Measurements from ENCODE around the gene FGD5.
A peak's percentile ranks its signal among the peaks of the same experiment; 100 is the strongest.

FGD5 gene

GRCh38 chr3:14907043-14907966 lies 88.5 kb downstream of the FGD5 start:
- no peak for DNase-seq

- DNase-seq, result no peak
These were observed 90.5 kb downstream of the FGD5 start for GRCh38 chr3:14909250-14909649.

DNA sequence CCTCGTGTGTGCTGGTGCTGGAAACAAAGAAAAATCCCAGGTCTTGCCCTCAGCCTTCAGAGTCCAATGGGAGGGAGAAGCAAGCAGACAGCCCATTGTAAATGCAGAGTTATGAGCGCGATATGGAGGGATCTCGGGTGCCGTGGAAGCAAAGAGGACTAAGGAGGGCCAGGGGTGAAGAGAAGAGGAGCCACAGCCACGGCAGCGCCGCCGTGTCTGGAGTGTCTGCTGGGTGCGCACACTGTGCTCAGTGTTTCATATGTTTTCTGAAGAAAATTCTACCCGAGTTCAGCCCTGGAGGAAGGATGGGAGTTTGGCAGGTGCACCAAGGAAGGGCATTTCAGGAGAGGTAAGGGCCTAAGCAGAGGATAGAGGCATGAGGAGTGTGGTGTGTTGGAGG lies 92.9 kb downstream of the FGD5 start:
- no peak for DNase-seq

- DNase-seq, result no peak
These were observed 94.5 kb downstream of the FGD5 start for GRCh38 chr3:14913071-14913925.

DNA sequence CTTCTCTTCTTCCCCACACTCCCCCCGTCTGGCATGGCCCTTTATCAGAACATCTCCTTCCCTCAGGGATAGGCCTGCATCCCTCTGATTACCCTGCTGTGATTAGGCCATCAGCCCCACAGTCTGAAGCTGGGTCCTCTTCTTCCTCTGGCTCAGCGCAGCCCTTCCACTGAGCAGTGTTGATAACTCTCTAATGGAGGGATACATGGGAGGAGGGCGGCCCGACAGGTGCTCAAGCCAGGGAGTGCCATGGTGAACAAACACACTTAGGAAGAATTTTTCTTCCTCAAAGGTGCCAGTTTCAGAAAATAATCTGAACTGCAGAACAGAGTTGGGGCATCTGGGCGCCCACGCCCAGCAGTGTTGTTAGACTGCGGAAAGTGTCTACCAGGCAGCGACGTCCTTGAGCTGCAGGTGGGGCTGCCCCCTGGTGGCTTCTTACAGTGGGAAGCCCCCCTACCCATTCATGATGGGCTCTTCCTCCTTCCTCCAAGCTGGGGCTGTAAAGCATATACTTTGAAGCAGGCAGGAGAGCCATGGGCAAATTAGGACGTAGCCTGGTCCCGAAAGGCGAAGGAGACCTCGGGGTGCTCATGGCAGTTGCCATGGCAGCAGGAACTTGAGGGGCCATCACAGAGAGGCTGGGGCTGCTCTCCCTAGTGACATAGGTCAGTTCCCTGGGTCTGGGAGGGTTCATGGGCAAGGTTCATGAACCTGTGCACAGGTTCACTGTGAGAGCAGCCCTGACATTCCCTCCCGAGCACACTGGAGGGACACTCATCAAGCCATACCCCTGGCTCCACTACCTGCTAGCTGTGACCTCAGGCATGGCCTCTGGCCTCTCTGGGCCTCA lies 95.4 kb downstream of the FGD5 start:
- no peak for DNase-seq

GRCh38 chr3:14914779-14915117 lies 96.0 kb downstream of the FGD5 start:
- no peak for DNase-seq

GRCh38 chr3:14915636-14916222 lies 97.0 kb downstream of the FGD5 start:
- DNase-seq, result peak in 2 of 5 donors; percentile 12 to 23

DNA sequence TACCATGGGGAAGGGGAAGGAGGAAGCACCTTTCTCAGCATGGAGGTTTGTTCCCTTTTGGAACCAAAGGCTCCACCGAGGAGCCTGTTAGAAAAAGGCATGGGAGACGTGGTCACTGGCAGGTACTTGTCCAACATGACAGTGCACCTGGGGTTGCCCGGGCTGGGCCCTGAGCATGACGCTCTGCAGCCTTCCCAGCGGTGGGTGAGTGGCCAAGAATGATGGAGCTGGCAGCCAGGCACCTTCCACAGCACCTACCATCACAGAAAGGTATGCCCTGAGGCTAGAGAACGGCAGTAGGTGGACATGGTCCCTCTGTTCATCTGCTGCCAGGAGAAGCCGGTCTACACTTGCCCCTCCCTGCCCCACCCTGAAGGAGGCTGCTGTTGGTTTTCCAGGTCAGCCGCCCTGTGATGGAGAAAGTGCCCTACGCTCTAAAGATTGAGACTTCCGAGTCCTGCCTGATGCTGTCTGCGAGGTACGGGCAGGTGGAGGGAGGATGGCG lies 99.6 kb downstream of the FGD5 start:
- no peak for DNase-seq

DNA sequence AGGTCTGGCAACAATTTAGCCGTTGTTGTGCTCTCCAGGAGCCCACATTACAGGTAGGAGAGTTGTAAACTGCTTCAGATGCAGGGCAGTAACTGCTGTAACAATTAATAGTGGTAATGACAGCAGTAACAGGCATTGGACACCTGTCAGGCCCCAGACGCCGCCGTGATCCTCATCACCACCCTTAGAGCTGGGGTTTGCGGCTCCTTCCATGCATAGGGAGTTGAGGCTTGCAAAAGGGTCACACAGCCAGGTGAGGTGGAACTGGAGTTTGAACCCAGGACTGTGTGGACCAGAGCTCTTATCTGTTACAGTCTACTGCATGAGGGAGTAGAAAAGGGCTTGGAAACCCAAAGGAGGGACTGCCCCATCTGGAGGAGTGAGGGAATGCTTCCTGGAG lies 101.8 kb downstream of the FGD5 start:
- no peak for DNase-seq

- peak; percentile 62 to 78 (median 69) for DNase-seq
These were observed 102.4 kb downstream of the FGD5 start for GRCh38 chr3:14921034-14921616.

GRCh38 chr3:14921811-14922705 lies 103.3 kb downstream of the FGD5 start:
- DNase-seq, result no peak

DNA sequence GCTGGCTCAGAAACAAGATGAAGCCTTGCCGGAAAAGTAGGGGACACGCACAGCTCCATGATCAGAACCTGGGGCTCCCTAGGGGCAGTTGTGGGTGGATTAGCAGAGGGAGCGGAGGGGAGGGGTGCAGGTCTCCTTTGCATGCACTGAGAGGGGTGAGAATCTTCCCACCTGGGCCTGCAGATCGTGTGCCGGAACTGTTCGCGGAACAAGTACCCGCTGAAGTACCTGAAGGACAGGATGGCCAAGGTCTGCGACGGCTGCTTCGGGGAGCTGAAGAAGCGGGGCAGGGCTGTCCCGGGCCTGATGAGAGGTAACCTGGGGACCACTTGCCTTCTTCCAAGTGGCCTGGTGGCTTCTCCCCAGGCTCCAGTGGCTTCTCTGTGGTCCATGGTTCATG lies 104.1 kb downstream of the FGD5 start:
- DNase-seq, result no peak

DNA sequence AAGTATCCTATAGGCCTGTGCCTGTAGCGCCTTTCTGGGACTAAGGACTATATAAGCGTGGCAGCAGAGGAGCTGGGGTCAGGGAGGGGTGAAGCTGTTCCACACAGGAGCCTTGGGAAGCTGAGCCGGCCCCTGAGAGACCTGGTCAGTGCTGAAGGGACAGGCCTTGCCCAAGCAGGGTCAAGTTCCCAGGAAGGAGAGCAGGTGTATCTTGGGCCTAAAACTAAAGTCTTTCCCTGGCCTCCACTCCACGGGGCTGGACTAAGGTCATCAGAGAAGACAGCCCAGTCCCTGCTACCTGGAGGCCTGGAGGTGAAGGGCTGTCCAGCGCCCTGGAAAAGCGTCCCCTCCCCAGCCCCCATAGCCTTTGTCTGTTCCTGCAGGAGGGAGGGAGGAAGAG lies 104.7 kb downstream of the FGD5 start:
- no peak for DNase-seq

GRCh38 chr3:14925729-14926591 lies 107.2 kb downstream of the FGD5 start:
- DNase-seq, result peak in 2 of 5 donors; percentile 7 to 28

DNA sequence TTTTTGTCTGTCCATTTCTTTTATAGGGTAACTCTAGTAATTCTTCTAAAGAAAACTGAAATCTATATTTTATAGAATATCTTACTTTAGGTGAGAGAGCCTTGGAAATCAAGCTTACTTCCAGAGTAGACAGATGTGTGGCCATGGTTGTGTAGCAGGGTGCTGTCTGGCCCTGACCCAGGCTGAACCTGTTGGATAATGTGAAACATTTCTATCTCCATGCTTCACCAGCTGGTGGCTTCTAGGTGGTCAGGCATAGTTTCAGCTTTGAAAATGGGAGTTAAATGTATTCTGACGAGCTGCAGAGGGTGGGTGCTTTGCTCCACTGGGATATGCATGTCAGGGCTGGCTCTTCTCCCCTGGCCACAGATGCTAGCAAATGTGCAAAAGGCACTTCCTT lies 107.8 kb downstream of the FGD5 start:
- no peak for DNase-seq

DNA sequence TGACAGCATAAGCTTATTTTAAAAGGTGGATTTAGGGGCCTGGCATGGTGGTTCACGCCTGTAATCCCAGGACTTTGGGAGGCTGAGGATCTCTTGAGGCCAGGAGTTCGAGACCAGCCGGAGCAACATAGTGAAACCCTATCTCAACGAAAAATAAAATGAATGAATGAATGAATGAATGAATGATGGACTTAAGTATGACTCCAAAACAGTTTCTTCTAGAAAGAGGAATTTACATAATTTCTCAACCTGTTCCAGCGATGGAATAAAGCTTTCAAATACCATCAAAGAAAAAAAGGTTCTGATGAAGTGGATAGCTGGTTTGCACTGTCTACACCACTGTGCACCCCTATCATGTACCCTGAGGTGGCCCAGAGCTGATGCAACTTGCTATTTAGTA lies 108.5 kb downstream of the FGD5 start:
- DNase-seq, result no peak

GRCh38 chr3:14929310-14930074 lies 110.7 kb downstream of the FGD5 start:
- DNase-seq, result no peak

- DNase-seq, result no peak
These were observed 115.2 kb downstream of the FGD5 start for GRCh38 chr3:14933820-14934425.

All from T-helper 1 cell (primary cell).